Suprapubic skin (tissue), 4 donors: ENCODE measurements around the gene PPP4R2. TPM values are rescaled to one million over a fixed set of nuclear protein-coding genes. Genes with fewer than 3 reads are reported as not detected.
A peak's percentile ranks its signal among the peaks of the same experiment; 100 is the strongest.
"Not testable (repeated sequence)": the region's sequence is repeated elsewhere in the genome, so short reads cannot be mapped to it uniquely, and the experiment has no call there.

Experiments
- DNase-seq, 2 donors: peaks; one replicate each; pipeline ENCODE4 v3.0.0-alpha.2; 2019; ENCODE audit warnings: low spot score in 2 of 2
- H3K27ac ChIP-seq: fragments of 200-600 bp; sonication (generic); one replicate; pipeline ENCODE4 v1.5.1; 2019
- H3K27me3 ChIP-seq: fragments of 200-600 bp; sonication (generic); one replicate; pipeline ENCODE4 v1.5.1; 2019
- H3K36me3 ChIP-seq: fragments of 200-600 bp; sonication (generic); one replicate; pipeline ENCODE4 v1.5.1; 2019
- H3K4me1 ChIP-seq: fragments of 200-600 bp; sonication (generic); one replicate; pipeline ENCODE4 v1.5.1; 2019
- H3K4me3 ChIP-seq: fragments of 200-600 bp; sonication (generic); one replicate; pipeline ENCODE4 v1.5.1; 2019; ENCODE audit warnings: mild to moderate bottlenecking
- H3K9me3 ChIP-seq: fragments of 200-600 bp; sonication (generic); one replicate; pipeline ENCODE4 v1.5.1; 2019
- CTCF ChIP-seq, 2 donors: fragments of 200-600 bp in 1 of 2; fragments of 450-650 bp in 1 of 2; sonication (generic) in 1 of 2; IDR thresholded peaks; one replicate each; pipeline ENCODE4 v1.5.1; 2016 to 2019; ENCODE audit warnings: antibody characterized with exemption in 2 of 2, mild to moderate bottlenecking in 1 of 2, moderate library complexity in 1 of 2
- EP300 ChIP-seq: sonication (generic); formaldehyde crosslinking; IDR thresholded peaks from one replicate; pipeline ENCODE4 v1.6.1; 2017; ENCODE audit warnings: antibody characterized with exemption
- POLR2A ChIP-seq, 2 donors: fragments of 450-650 bp; IDR thresholded peaks; one replicate each; pipeline ENCODE4 v1.6.1; 2017; ENCODE audit warnings: antibody characterized with exemption in 2 of 2, mild to moderate bottlenecking in 2 of 2, moderate library complexity in 2 of 2
- POLR2AphosphoS5 ChIP-seq, 3 donors: sonication (generic); formaldehyde crosslinking; IDR thresholded peaks; one replicate each; pipeline ENCODE4 v1.6.1; 2017; ENCODE audit warnings: antibody characterized with exemption in 3 of 3
- WGBS: methylation state at CpG from one replicate; pipeline ENCODE4 v1.1.5; 2018; 5-methylcytosine and 5-hydroxymethylcytosine counted together
- total RNA-seq, 4 donors: library from RNA; depleted of rRNA; stranded (reverse); fragments of >200 nt; gene quantifications; one replicate each; pipeline ENCODE4 v1.1.0, GENCODE V29; 2016

Gene PPP4R2
- total RNA-seq, 4 donors from 2014 or later = 24.4 to 46.3 (median 36.6) TPM

GRCh38 chr3:72998466-72998865 lies 1.9 kb downstream of the PPP4R2 start:
- no peak overlapping the region for H3K27ac ChIP-seq
- DNase-seq = no peak
- H3K36me3 ChIP-seq = peaks cover 11% of the 10 kb centered on the region
- H3K27me3 ChIP-seq = no peaks in the 10 kb centered on the region
- H3K9me3 ChIP-seq = no peaks in the 10 kb centered on the region
- WGBS = 18% methylated on average over 4 of the region's 4 CpGs
- H3K4me3 ChIP-seq = peak overlapping the region; percentile 92
- TF ChIP-seq EP300 (no peak), POLR2AphosphoS5 (IDR thresholded peaks at IDR 0.05) (no peak), POLR2A (IDR thresholded peaks at IDR 0.05) (no peak), CTCF (IDR thresholded peaks at IDR 0.05) (no peak)
- peaks cover 51% of the 10 kb centered on the region for H3K4me1 ChIP-seq

GRCh38 chr3:72999951-73000350 lies 3.3 kb downstream of the PPP4R2 start:
- TF ChIP-seq CTCF (IDR thresholded peaks at IDR 0.05) (no peak), POLR2A (IDR thresholded peaks at IDR 0.05) (no peak), POLR2AphosphoS5 (IDR thresholded peaks at IDR 0.05) (no peak), EP300 (no peak)
- no peaks in the 10 kb centered on the region for H3K9me3 ChIP-seq
- H3K4me1 ChIP-seq = peaks cover 51% of the 10 kb centered on the region
- no peaks in the 10 kb centered on the region for H3K27me3 ChIP-seq
- H3K36me3 ChIP-seq = peaks cover 14% of the 10 kb centered on the region
- peak overlapping the region; percentile 92 for H3K4me3 ChIP-seq
- H3K27ac ChIP-seq = no peak overlapping the region
- 58% methylated on average over 2 of the region's 2 CpGs for WGBS
- DNase-seq = no peak

- not testable (repeated sequence) for H3K27ac ChIP-seq
- Histone ChIP-seq H3K4me1 (peaks cover 46% of the 10 kb centered on the region), H3K36me3 (peaks cover 14% of the 10 kb centered on the region)
Observed at GRCh38 chr3:73003050-73003449, 6.4 kb downstream of the PPP4R2 start.

GRCh38 chr3:73004316-73004715 lies 7.7 kb downstream of the PPP4R2 start:
- WGBS = 83% methylated on average over 4 of the region's 4 CpGs

More at GRCh38 chr3:73003050-73003449, 6.4 kb downstream of the PPP4R2 start:
- not testable (repeated sequence) for H3K9me3 ChIP-seq, DNase-seq, H3K4me3 ChIP-seq, H3K27me3 ChIP-seq
- WGBS = 66% methylated on average over 8 of the region's 8 CpGs

GRCh38 chr3:73007992-73008712 lies 11.5 kb downstream of the PPP4R2 start:
- Histone ChIP-seq H3K36me3 (peaks cover 3% of the 10 kb centered on the region), H3K4me3 (no peak overlapping the region), H3K27me3 (no peaks in the 10 kb centered on the region), H3K4me1 (peaks cover 25% of the 10 kb centered on the region), H3K9me3 (no peaks in the 10 kb centered on the region), H3K27ac (no peak overlapping the region)
- TF ChIP-seq CTCF (IDR thresholded peaks at IDR 0.05) = no peak
- TF ChIP-seq EP300 = no peak
- TF ChIP-seq POLR2A (IDR thresholded peaks at IDR 0.05) = no peak
- no peak for TF ChIP-seq POLR2AphosphoS5 (IDR thresholded peaks at IDR 0.05)
- no peak for DNase-seq
- WGBS = 44% methylated on average over 6 of the region's 6 CpGs

More at GRCh38 chr3:73004316-73004715, 7.7 kb downstream of the PPP4R2 start:
- H3K27me3 ChIP-seq = no peaks in the 10 kb centered on the region
- H3K36me3 ChIP-seq = peaks cover 14% of the 10 kb centered on the region
- no peak overlapping the region for H3K27ac ChIP-seq
- peaks cover 46% of the 10 kb centered on the region for H3K4me1 ChIP-seq
- no peak for DNase-seq
- no peaks in the 10 kb centered on the region for H3K9me3 ChIP-seq
- no peak for TF ChIP-seq CTCF (IDR thresholded peaks at IDR 0.05)
- TF ChIP-seq POLR2AphosphoS5 (IDR thresholded peaks at IDR 0.05) = no peak
- TF ChIP-seq EP300 = no peak
- TF ChIP-seq POLR2A (IDR thresholded peaks at IDR 0.05) = no peak
- no peak overlapping the region for H3K4me3 ChIP-seq
